K562 (cell line): ENCODE results near the gene LCN12. TPM values are rescaled to one million over a fixed set of nuclear protein-coding genes. Genes with fewer than 3 reads are reported as not detected.
A peak's percentile ranks its signal among the peaks of the same experiment; 100 is the strongest.

Experiments used
- BACH1 ChIP-seq: fragments of 200-800 bp; sonication (Bioruptor generic); IDR thresholded peaks from 2 replicates; pipeline ENCODE4 v1.6.1; 2016; ENCODE audit warnings: missing genetic modification characterization, missing compliant biosample characterization
- CEBPG ChIP-seq, 3 experiments: fragments of 200-800 bp in 1 of 3; sonication (Bioruptor generic) in 1 of 3; sonication (generic) in 1 of 3; formaldehyde crosslinking in 1 of 3; IDR thresholded peaks in 2 of 3; conservative IDR thresholded peaks in 1 of 3; 2 replicates each; pipeline versions ENCODE4 v1.6.1 to v1.8.0; 2016 to 2022; ENCODE audit warnings: missing compliant biosample characterization in 2 of 3, missing genetic modification characterization in 2 of 3, mild to moderate bottlenecking in 1 of 3, missing genetic modification reagents in 1 of 3
- HDAC6 ChIP-seq: IDR thresholded peaks from 2 replicates; pipeline ENCODE4 v1.6.1; 2012; ENCODE audit warnings: low read depth, mild to moderate bottlenecking, control low read depth, inconsistent platforms, low read length, moderate library complexity
- HMG20A ChIP-seq: fragments of 450-650 bp; formaldehyde crosslinking; conservative IDR thresholded peaks from 2 replicates; pipeline ENCODE4 v1.4.0; 2020; ENCODE audit warnings: mild to moderate bottlenecking, mixed read lengths
- PHF8 ChIP-seq: fragments of 200-600 bp; sonication (generic); IDR thresholded peaks from 2 replicates; pipeline ENCODE4 v1.6.1; 2012; ENCODE audit warnings: mixed run types, mild to moderate bottlenecking, inconsistent platforms, low read length, moderate library complexity, borderline replicate concordance
- POLR2A ChIP-seq: fragments of 450-650 bp; conservative IDR thresholded peaks from 2 replicates; pipeline ENCODE4 v1.6.1; 2016
- PTTG1 ChIP-seq: fragments of 450-650 bp; IDR thresholded peaks from 2 replicates; pipeline ENCODE4 v1.6.1; 2016; ENCODE audit warnings: low read depth, mild to moderate bottlenecking, missing genetic modification characterization, missing compliant biosample characterization
- RBBP5 ChIP-seq: fragments of 200-600 bp; sonication (generic); IDR thresholded peaks from 2 replicates; pipeline ENCODE4 v1.6.1; 2012; ENCODE audit warnings: borderline replicate concordance, mild to moderate bottlenecking, low read length, control low read depth, inconsistent platforms; ENCODE audit not compliant: insufficient read depth, poor library complexity, severe bottlenecking
- RFX5 ChIP-seq: IDR thresholded peaks from 2 replicates; pipeline ENCODE4 v1.6.1; 2011; ENCODE audit warnings: low read depth, mild to moderate bottlenecking, improper control_type of control experiment, low read length
- SIN3A ChIP-seq, 2 experiments: fragments of 150-350 bp in 1 of 2; IDR thresholded peaks; 2 replicates each; pipeline ENCODE4 v1.6.1; 2011 to 2016; ENCODE audit warnings: borderline replicate concordance in 2 of 2, low read depth in 2 of 2, low read length in 2 of 2, mild to moderate bottlenecking in 2 of 2, moderate library complexity in 2 of 2; ENCODE audit not compliant: control insufficient read depth in 1 of 2
- SP1 ChIP-seq: sonication (generic); formaldehyde crosslinking; IDR thresholded peaks from 2 replicates; pipeline ENCODE4 v1.8.1; 2022; ENCODE audit warnings: mild to moderate bottlenecking, missing genetic modification reagents
- ZFPM2 ChIP-seq: fragments of 250-450 bp; sonication (Bioruptor Pico); IDR thresholded peaks from 2 replicates; pipeline ENCODE4 v1.5.1; 2022; ENCODE audit warnings: mild to moderate bottlenecking
- polyA plus RNA-seq, 8 experiments: library from polyadenylated mRNA; depleted of rRNA in 4 of 8; stranded (reverse) in 5 of 8; unstranded in 3 of 8; fragments of >200 nt; fragmentation: Nextera tagmentation in 2 of 8; fragmentation: Illumina TruSeq in 1 of 8; extraction: Ambion mirVana in 2 of 8; extraction: Trizol in 1 of 8; gene quantifications; 2 replicates each; pipeline versions ENCODE4 v1.2.1 to v1.2.3, GENCODE V29; 2011 to 2014; ENCODE audit warnings: inconsistent platforms in 1 of 8, missing spikeins in 1 of 8
- total RNA-seq, 7 experiments: library from RNA; depleted of rRNA in 6 of 7; stranded (reverse); fragments of >200 nt in 6 of 7; fragmentation: Illumina TruSeq in 2 of 7; extraction: Trizol in 2 of 7; gene quantifications; 2 replicates each; pipeline versions ENCODE4 v1.2.1 to v1.2.3, GENCODE V29; 2011 to 2021; ENCODE audit warnings: low replicate concordance in 1 of 7
- TF ChIP-seq, protein P1 (sequence below): sonication (generic); formaldehyde crosslinking; IDR thresholded peaks from 2 replicates; pipeline ENCODE4 v1.4.0; 2020; ENCODE audit warnings: mild to moderate bottlenecking, missing genetic modification reagents
- TF ChIP-seq, protein P2 (sequence below): fragments of 200-800 bp; sonication (Bioruptor generic); IDR thresholded peaks from 2 replicates; pipeline ENCODE4 v1.6.1; 2017; ENCODE audit warnings: missing genetic modification characterization, missing compliant biosample characterization
- TF ChIP-seq, protein P3 (sequence below): fragments of 250-450 bp; sonication (Bioruptor Pico); IDR thresholded peaks from 2 replicates; pipeline ENCODE4 v1.4.0; 2020

Gene LCN12
- total and polyA plus RNA-seq, 9 of the 15 experiments (the other 6 are each of a cell fraction or from before 2014, with no cell fraction given): 0.05 TPM; not detected in 8

DNA sequence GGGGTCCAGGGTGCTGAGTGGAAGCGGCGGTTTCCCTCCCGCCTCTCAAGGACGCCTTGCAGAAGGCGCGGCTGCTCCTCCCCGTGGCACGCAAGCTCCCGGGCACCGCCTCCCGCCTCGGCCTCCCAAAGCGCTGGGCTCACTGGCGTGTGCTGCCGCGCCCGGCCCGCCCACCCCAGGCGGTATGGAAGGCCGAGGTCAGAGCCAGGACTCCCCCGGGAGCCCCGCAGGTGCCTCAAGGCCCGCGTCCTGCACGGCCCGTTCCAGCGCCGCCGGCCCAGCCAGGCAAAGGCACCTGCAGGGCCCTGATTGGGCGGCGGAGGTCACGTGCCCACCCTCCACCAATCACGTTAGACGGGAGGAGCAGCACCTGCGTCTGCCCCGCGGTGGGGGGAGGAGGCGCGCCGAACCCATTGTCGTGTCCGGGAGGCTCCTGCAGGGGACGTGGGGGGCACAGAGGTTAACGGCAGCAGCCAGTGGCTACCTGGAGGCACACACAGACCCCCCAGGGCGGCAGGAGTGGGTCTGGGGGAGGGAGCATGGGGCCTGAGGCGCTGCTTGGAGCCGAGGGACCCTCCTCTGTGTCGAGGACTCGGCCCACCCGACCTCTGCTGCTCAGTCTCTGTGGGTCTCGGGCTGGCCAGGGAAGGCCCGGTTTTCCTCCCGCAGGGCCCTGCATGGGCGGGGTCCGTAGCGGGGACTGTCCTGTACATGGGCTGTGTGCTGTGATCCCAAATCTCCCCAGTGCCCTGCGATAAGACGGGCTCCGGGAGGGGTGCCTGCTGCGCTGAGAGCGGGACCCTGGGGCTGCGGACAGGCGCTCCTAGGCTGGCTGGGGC is 2.0 kb upstream of the LCN12 start (continued):
- TF ChIP-seq CEBPG (CRISPR knock-in tag; IDR thresholded peaks at IDR 0.05): no peak
- no peak for TF ChIP-seq CEBPG (tag; conservative IDR thresholded peaks at IDR 0.05 in 1 of 2, IDR thresholded peaks at IDR 0.05 in 1 of 2)
- TF ChIP-seq SIN3A (IDR thresholded peaks at IDR 0.05; ENCODE audit: borderline replicate concordance in 2 of 2, control insufficient read depth in 1 of 2, low read depth in 2 of 2, low read length in 2 of 2): 0 out of 4 replicates have a peak, but pooled peaks of 1 of the 2 experiments have one; percentile 8
- no peak for TF ChIP-seq PTTG1
- TF ChIP-seq, protein P1, sequence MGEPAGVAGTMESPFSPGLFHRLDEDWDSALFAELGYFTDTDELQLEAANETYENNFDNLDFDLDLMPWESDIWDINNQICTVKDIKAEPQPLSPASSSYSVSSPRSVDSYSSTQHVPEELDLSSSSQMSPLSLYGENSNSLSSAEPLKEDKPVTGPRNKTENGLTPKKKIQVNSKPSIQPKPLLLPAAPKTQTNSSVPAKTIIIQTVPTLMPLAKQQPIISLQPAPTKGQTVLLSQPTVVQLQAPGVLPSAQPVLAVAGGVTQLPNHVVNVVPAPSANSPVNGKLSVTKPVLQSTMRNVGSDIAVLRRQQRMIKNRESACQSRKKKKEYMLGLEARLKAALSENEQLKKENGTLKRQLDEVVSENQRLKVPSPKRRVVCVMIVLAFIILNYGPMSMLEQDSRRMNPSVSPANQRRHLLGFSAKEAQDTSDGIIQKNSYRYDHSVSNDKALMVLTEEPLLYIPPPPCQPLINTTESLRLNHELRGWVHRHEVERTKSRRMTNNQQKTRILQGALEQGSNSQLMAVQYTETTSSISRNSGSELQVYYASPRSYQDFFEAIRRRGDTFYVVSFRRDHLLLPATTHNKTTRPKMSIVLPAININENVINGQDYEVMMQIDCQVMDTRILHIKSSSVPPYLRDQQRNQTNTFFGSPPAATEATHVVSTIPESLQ (CRISPR knock-in tag): no peak
- peak; percentile 67 for TF ChIP-seq POLR2A
- no peak for TF ChIP-seq HDAC6
- TF ChIP-seq HMG20A (CRISPR knock-in tag): no peak
- TF ChIP-seq, protein P2, sequence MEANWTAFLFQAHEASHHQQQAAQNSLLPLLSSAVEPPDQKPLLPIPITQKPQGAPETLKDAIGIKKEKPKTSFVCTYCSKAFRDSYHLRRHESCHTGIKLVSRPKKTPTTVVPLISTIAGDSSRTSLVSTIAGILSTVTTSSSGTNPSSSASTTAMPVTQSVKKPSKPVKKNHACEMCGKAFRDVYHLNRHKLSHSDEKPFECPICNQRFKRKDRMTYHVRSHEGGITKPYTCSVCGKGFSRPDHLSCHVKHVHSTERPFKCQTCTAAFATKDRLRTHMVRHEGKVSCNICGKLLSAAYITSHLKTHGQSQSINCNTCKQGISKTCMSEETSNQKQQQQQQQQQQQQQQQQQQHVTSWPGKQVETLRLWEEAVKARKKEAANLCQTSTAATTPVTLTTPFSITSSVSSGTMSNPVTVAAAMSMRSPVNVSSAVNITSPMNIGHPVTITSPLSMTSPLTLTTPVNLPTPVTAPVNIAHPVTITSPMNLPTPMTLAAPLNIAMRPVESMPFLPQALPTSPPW (CRISPR knock-in tag): peak; percentile 91
- no peak for TF ChIP-seq ZFPM2 (CRISPR knock-in tag)
- TF ChIP-seq SP1 (CRISPR knock-in tag): peak; percentile 50; the same call in 1 of the 2 replicates
- TF ChIP-seq RBBP5: no peak
- no peak for TF ChIP-seq BACH1
- no peak for TF ChIP-seq RFX5
- peak; percentile 79; the same call in 1 of the 2 replicates for TF ChIP-seq PHF8
- TF ChIP-seq, protein P3, sequence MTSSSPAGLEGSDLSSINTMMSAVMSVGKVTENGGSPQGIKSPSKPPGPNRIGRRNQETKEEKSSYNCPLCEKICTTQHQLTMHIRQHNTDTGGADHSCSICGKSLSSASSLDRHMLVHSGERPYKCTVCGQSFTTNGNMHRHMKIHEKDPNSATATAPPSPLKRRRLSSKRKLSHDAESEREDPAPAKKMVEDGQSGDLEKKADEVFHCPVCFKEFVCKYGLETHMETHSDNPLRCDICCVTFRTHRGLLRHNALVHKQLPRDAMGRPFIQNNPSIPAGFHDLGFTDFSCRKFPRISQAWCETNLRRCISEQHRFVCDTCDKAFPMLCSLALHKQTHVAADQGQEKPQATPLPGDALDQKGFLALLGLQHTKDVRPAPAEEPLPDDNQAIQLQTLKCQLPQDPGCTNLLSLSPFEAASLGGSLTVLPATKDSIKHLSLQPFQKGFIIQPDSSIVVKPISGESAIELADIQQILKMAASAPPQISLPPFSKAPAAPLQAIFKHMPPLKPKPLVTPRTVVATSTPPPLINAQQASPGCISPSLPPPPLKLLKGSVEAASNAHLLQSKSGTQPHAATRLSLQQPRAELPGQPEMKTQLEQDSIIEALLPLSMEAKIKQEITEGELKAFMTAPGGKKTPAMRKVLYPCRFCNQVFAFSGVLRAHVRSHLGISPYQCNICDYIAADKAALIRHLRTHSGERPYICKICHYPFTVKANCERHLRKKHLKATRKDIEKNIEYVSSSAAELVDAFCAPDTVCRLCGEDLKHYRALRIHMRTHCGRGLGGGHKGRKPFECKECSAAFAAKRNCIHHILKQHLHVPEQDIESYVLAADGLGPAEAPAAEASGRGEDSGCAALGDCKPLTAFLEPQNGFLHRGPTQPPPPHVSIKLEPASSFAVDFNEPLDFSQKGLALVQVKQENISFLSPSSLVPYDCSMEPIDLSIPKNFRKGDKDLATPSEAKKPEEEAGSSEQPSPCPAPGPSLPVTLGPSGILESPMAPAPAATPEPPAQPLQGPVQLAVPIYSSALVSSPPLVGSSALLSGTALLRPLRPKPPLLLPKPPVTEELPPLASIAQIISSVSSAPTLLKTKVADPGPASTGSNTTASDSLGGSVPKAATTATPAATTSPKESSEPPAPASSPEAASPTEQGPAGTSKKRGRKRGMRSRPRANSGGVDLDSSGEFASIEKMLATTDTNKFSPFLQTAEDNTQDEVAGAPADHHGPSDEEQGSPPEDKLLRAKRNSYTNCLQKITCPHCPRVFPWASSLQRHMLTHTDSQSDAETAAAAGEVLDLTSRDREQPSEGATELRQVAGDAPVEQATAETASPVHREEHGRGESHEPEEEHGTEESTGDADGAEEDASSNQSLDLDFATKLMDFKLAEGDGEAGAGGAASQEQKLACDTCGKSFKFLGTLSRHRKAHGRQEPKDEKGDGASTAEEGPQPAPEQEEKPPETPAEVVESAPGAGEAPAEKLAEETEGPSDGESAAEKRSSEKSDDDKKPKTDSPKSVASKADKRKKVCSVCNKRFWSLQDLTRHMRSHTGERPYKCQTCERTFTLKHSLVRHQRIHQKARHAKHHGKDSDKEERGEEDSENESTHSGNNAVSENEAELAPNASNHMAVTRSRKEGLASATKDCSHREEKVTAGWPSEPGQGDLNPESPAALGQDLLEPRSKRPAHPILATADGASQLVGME: no peak
